Measurements from ENCODE around the gene TRIM41. TPM values are rescaled to one million over a fixed set of nuclear protein-coding genes. Genes with fewer than 3 reads are reported as not detected.

The TRIM41 gene
- total RNA-seq, 1 experiment from 2014 or later = 14.0 TPM

DNA sequence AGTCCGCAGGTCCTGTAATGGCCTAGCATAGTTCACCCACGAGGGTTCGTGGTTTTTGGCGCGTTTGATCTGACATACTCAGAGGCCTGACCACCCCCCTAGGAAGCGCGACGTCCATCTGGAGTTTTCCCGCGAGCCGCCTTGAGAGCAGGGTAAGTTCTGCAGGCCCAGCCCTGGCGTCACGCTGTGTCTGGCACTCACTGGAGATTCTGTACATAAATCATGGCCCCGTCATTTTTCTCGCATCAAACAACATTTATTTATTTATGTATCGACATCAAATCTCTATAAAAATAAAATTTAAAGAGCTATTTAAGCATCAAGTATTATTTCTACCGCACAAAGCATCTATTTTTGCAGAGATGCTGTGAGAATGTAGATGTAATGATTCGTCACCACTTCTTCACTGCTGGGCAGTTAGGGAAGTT lies 437 bp upstream of the TRIM41 start:
- H3K36me3 ChIP-seq = peaks cover 16% of the 10 kb centered on the region; the same call in 1 of the 2 replicates
- peaks cover 26% of the 10 kb centered on the region for H3K4me1 ChIP-seq (replicated peaks)
- no peaks in the 10 kb centered on the region for H3K27me3 ChIP-seq (replicated peaks)
- peak overlapping the region; percentile 87 for H3K27ac ChIP-seq
- peak overlapping the region; percentile 75 for H3K4me3 ChIP-seq
- no peaks in the 10 kb centered on the region for H3K9me3 ChIP-seq (replicated peaks)
- no peak for DNase-seq (ENCODE audit: low read depth in 1 of 2, low spot score in 2 of 2)

DNA sequence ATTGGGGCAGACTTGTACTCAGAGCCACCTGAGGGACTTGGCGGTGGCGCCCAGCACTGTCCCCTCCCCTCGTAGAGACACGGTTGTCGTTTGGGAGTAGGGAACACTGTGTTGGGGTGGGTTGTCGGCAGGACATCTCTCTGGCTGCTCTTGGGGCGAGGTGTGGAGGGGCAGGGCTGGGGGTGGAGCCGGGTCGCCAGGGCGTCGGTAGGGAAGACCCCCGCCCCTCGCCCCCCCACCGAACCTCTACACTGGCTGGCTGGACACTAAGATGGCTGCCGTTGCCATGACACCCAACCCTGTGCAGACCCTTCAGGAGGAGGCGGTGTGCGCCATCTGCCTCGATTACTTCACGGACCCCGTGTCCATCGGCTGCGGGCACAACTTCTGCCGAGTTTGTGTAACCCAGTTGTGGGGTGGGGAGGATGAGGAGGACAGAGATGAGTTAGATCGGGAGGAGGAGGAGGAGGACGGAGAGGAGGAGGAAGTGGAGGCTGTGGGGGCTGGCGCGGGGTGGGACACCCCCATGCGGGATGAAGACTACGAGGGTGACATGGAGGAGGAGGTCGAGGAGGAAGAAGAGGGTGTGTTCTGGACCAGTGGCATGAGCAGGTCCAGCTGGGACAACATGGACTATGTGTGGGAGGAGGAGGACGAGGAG lies 778 bp downstream of the TRIM41 start:
- Histone ChIP-seq H3K27ac (peak overlapping the region; percentile 87), H3K27me3 (replicated peaks) (no peaks in the 10 kb centered on the region), H3K9me3 (replicated peaks) (no peaks in the 10 kb centered on the region), H3K4me1 (replicated peaks) (peaks cover 23% of the 10 kb centered on the region), H3K36me3 (peaks cover 21% of the 10 kb centered on the region; the same call in 1 of the 2 replicates), H3K4me3 (peak overlapping the region; percentile 75)
- peak in 1 of 2 experiments; percentile 67 for DNase-seq (ENCODE audit: low read depth in 1 of 2, low spot score in 2 of 2)

DNA sequence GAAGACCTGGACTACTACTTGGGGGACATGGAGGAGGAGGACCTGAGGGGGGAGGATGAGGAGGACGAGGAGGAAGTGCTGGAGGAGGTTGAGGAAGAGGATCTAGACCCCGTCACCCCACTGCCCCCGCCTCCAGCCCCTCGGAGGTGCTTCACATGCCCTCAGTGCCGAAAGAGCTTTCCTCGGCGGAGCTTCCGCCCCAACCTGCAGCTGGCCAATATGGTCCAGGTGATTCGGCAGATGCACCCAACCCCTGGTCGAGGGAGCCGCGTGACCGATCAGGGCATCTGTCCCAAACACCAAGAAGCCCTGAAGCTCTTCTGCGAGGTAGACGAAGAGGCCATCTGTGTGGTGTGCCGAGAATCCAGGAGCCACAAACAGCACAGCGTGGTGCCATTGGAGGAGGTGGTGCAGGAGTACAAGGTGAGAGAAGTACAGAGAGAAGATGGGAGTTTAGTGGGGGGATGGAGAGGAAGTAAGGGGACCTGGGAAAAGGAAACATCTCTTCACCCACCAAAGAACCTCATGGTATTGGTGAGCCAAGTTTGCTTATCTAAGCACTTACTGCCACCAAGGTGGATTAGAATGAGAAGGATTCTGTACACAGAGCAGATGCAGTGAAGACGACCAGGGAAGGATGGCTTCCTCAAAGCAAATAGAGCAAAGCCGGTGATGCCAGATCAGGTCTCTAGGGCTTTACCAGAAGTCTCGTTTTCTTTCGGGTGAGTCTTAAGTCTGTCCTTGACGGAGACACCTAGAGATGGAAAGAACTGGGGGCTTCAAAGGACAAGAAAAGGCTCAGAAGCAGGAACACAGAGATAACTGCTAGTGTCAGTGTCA lies 1.5 kb downstream of the TRIM41 start:
- no peak overlapping the region for H3K27ac ChIP-seq
- H3K27me3 ChIP-seq (replicated peaks) = no peaks in the 10 kb centered on the region
- peaks cover 27% of the 10 kb centered on the region; the same call in 1 of the 2 replicates for H3K36me3 ChIP-seq
- peaks cover 23% of the 10 kb centered on the region for H3K4me1 ChIP-seq (replicated peaks)
- H3K4me3 ChIP-seq = peak overlapping the region; percentile 75
- no peak for DNase-seq (ENCODE audit: low read depth in 1 of 2, low spot score in 2 of 2)
- no peaks in the 10 kb centered on the region for H3K9me3 ChIP-seq (replicated peaks)

DNA sequence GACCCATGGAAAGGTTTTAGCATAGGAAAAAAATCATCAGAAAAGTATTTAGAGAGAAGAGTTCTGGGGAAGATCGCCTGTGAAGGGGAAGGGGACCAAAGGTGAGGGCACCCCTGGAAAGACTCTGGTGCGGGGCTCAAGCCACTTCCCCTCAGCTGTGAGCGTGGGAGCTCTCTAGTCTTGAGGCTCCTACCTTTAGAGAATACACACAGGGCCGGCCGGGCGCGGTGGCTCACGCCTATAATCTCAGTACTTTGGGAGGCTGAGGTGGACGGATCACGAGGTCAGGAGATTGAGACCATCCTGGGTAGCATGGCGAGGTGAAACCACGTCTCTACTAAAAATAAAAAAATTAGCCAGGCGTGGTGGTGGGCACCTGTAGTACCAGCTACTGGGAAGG lies 6.9 kb downstream of the TRIM41 start:
- peaks cover 5% of the 10 kb centered on the region; the same call in 1 of the 2 replicates for H3K4me1 ChIP-seq (replicated peaks)
- H3K27me3 ChIP-seq (replicated peaks) = no peaks in the 10 kb centered on the region; the same call in 1 of the 2 replicates
- peaks cover 61% of the 10 kb centered on the region for H3K36me3 ChIP-seq
- H3K4me3 ChIP-seq = no peak overlapping the region
- no peaks in the 10 kb centered on the region for H3K9me3 ChIP-seq (replicated peaks)
- H3K27ac ChIP-seq = no peak overlapping the region
- no peak for DNase-seq (ENCODE audit: low read depth in 1 of 2, low spot score in 2 of 2)

DNA sequence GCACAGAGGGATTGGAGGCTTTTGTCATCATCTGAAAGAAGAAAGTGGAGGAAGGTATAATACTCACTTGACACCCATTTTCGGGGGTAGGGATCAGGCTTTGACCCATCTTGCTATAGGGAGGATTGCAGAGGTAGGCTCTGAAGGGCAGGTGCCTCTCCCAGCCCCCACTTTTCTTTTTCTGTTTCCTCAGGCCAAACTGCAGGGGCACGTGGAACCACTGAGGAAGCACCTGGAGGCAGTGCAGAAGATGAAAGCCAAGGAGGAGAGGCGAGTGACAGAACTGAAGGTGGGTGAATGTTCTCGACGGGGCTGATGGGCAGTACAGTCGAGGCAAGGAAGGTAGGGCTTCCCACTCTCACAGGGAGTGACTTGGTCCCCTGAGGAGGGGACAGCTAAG lies 7.5 kb downstream of the TRIM41 start:
- DNase-seq (ENCODE audit: low read depth in 1 of 2, low spot score in 2 of 2) = no peak
- H3K27ac ChIP-seq = no peak overlapping the region
- H3K9me3 ChIP-seq (replicated peaks) = no peaks in the 10 kb centered on the region
- H3K36me3 ChIP-seq = peaks cover 63% of the 10 kb centered on the region
- H3K4me3 ChIP-seq = no peak overlapping the region
- H3K4me1 ChIP-seq (replicated peaks) = no peaks in the 10 kb centered on the region
- H3K27me3 ChIP-seq (replicated peaks) = no peaks in the 10 kb centered on the region; the same call in 1 of the 2 replicates

DNA sequence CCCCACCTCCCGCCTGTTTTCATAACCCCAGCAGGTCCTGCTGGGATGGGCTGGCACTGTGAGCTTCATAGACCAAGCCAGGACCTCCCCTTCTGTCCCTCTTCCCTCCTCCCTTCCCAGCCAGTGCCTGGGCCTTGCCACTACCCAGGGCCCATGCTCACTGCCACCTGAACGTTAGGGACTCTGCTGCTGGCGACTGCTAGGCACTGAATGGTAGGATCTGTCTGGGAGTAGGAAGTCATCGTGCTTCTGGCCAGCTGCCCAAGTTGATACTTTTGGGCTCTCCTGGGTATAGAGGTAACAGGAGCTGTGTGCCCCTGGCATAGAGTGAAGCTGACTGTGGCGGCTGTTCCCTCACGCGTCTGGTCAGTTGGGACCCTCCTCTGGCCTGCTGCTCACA lies 8.4 kb downstream of the TRIM41 start:
- DNase-seq (ENCODE audit: low read depth in 1 of 2, low spot score in 2 of 2) = no peak
- Histone ChIP-seq H3K27me3 (replicated peaks) (no peaks in the 10 kb centered on the region; the same call in 1 of the 2 replicates), H3K4me3 (no peak overlapping the region), H3K9me3 (replicated peaks) (no peaks in the 10 kb centered on the region), H3K27ac (no peak overlapping the region), H3K4me1 (replicated peaks) (no peaks in the 10 kb centered on the region), H3K36me3 (peaks cover 71% of the 10 kb centered on the region)

DNA sequence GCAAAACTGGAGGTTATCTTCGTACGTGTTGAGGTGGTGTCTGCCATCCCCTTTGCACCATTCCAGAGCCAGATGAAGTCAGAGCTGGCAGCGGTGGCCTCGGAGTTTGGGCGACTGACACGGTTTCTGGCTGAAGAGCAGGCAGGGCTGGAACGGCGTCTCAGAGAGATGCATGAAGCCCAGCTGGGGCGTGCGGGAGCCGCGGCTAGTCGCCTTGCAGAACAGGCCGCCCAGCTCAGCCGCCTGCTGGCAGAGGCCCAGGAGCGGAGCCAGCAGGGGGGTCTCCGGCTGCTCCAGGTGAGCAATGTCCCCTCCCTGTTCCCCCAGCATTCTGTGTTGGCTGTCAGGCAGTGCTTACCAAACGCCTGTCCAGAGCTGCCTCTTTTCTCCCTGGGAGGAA lies 9.5 kb downstream of the TRIM41 start:
- no peaks in the 10 kb centered on the region; the same call in 1 of the 2 replicates for H3K27me3 ChIP-seq (replicated peaks)
- no peak overlapping the region for H3K27ac ChIP-seq
- H3K4me1 ChIP-seq (replicated peaks) = no peaks in the 10 kb centered on the region
- DNase-seq (ENCODE audit: low read depth in 1 of 2, low spot score in 2 of 2) = no peak
- no peak overlapping the region for H3K4me3 ChIP-seq
- H3K36me3 ChIP-seq = peaks cover 79% of the 10 kb centered on the region
- no peaks in the 10 kb centered on the region for H3K9me3 ChIP-seq (replicated peaks)

DNA sequence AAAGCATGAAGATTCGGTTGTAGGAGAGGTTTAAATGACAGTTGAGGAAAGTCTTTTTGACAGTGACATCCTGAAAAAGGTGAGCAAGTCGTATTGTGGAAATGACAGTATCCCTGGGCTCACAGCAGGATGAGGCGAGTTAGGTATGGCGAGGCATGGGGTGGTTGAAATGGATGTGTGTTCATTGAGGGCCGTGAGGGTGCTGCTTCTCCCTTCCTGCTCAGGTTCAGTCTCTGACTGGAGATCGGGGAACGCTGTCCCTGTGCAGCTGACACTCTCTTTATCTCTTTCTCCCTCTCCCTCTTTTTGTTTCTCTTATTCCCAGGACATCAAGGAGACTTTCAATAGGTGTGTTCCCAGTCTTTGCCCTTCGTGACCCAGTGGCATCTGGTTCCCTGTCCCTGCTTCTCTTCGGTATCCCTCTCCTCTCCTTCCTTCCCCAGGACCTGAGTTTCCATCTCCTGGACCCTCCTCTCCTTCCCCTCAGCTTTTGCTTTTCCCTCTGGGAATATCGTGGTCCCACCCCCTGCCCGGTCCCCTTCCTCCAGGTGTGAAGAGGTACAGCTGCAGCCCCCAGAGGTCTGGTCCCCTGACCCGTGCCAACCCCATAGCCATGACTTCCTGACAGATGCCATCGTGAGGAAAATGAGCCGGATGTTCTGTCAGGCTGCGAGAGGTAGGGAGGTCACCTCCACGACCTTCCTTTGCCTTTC lies 10.2 kb downstream of the TRIM41 start:
- Histone ChIP-seq H3K4me3 (no peak overlapping the region), H3K36me3 (peaks cover 81% of the 10 kb centered on the region), H3K27me3 (replicated peaks) (no peaks in the 10 kb centered on the region; the same call in 1 of the 2 replicates), H3K27ac (no peak overlapping the region), H3K4me1 (replicated peaks) (no peaks in the 10 kb centered on the region), H3K9me3 (replicated peaks) (no peaks in the 10 kb centered on the region)
- DNase-seq (ENCODE audit: low read depth in 1 of 2, low spot score in 2 of 2) = no peak

DNA sequence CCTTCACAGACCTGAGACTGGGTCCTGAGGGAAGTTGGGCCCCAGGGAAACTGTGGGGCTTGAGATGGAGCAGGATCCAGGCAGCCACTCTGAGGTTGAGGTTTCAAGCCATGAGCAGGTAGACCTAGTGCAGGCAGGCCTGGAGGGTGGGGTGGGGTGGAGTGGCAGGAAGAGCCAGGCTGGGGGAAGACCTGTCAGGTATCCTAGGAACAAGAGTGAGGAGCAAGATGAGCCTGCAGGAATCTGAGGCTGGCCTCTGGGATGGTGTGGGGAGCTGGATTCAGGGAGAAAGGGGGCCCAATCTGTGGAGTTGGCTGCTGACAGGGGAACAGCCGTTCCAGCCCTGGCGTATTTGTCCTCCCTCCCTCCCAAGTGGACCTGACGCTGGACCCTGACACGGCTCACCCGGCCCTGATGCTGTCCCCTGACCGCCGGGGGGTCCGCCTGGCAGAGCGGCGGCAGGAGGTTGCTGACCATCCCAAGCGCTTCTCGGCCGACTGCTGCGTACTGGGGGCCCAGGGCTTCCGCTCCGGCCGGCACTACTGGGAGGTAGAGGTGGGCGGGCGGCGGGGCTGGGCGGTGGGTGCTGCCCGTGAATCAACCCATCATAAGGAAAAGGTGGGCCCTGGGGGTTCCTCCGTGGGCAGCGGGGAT lies 10.8 kb downstream of the TRIM41 start:
- no peaks in the 10 kb centered on the region for H3K4me1 ChIP-seq (replicated peaks)
- no peaks in the 10 kb centered on the region; the same call in 1 of the 2 replicates for H3K27me3 ChIP-seq (replicated peaks)
- H3K27ac ChIP-seq = no peak overlapping the region
- no peaks in the 10 kb centered on the region for H3K9me3 ChIP-seq (replicated peaks)
- no peak overlapping the region for H3K4me3 ChIP-seq
- H3K36me3 ChIP-seq = peaks cover 87% of the 10 kb centered on the region
- no peak for DNase-seq (ENCODE audit: low read depth in 1 of 2, low spot score in 2 of 2)

DNA sequence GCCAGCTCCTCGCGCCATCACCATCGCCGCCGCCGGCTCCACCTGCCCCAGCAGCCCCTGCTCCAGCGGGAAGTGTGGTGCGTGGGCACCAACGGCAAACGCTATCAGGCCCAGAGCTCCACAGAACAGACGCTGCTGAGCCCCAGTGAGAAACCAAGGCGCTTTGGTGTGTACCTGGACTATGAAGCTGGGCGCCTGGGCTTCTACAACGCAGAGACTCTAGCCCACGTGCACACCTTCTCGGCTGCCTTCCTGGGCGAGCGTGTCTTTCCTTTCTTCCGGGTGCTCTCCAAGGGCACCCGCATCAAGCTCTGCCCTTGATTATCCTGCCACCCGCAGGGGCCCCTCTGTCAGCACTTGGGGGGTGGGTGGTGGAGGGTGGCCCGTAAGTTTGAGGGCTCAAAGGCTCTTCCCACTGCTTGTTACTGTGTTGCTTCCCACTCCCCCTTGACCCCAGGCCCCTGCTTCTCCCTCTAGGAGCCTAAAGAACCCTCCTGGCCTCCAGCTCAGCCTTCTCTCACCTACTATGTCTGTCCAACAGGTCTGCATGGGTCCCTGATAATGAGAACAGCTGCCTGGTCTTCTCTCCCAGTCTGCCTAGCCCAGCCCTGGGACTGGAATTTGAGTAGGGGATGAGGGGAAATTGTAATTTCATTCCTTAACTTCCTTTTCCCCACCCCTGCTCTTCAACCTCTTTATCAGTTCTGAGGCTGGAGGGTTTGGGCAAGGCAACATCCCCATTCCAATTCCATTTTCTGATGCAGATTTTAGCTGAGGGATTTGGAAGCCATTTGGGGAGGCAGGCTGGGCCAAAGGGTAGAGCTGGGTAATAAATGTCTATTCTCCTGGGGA lies 11.6 kb downstream of the TRIM41 start:
- no peaks in the 10 kb centered on the region; the same call in 1 of the 2 replicates for H3K27me3 ChIP-seq (replicated peaks)
- H3K27ac ChIP-seq = no peak overlapping the region
- peak in 1 of 2 experiments; percentile 20 for DNase-seq (ENCODE audit: low read depth in 1 of 2, low spot score in 2 of 2)
- H3K9me3 ChIP-seq (replicated peaks) = no peaks in the 10 kb centered on the region
- H3K4me3 ChIP-seq = no peak overlapping the region
- no peaks in the 10 kb centered on the region for H3K4me1 ChIP-seq (replicated peaks)
- peaks cover 89% of the 10 kb centered on the region for H3K36me3 ChIP-seq

DNA sequence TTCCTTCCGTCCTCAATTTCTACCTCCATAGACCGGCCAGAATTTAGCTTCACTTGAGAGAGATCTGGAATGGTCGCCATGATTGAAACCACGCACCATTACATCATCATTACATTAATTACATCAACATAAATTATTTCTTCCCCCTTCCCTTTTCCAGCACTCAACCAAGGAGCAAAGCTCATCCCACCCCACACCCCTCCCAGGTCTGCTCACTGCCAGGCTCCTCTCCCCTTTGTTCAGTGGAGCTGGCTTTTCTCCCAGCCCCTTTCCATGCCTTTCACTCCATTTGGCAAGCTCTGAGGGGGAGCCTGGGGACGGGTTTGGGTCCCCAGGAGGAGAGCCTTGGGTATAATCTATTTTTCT lies 12.2 kb downstream of the TRIM41 start:
- no peaks in the 10 kb centered on the region; the same call in 1 of the 2 replicates for H3K27me3 ChIP-seq (replicated peaks)
- no peaks in the 10 kb centered on the region for H3K4me1 ChIP-seq (replicated peaks)
- no peak for DNase-seq (ENCODE audit: low read depth in 1 of 2, low spot score in 2 of 2)
- no peaks in the 10 kb centered on the region for H3K9me3 ChIP-seq (replicated peaks)
- H3K4me3 ChIP-seq = no peak overlapping the region
- H3K27ac ChIP-seq = no peak overlapping the region
- peaks cover 95% of the 10 kb centered on the region for H3K36me3 ChIP-seq

DNA sequence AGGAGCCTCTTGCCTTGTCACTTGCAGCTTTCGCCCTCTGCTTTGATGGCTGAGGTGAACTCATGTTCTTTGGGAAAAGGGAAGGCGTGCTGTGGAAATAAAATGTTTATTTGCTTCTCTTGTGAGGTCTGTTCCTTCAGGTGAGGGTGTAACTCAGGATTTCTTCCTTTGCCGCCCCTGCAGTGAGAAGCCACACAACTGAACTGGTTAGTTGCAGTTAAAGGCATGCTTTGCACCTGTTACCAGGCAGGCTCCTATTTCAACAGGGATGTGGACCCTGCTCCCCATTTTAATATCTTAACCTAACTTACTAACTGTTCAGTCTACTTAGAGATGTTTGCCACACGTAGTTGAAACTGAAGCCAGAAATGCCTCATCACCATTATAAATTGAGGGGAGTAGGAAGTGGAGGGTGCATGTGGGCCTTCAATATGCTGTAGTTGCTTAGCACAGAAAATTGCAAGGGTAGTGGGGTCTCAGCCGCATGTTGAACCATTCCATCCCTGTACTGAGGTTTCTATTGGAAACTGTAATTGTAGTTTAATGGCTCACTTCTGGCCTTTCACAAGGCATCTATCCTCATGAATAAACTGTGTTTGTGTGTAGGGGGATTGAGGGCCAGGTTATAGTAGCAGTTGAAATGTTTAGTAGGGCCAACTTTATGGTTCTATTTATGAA lies 12.7 kb downstream of the TRIM41 start:
- H3K4me1 ChIP-seq (replicated peaks) = 0 out of 2 replicates have a peak, but pooled peaks cover 2% of the 10 kb centered on the region
- H3K4me3 ChIP-seq = no peak overlapping the region
- H3K27me3 ChIP-seq (replicated peaks) = no peaks in the 10 kb centered on the region; the same call in 1 of the 2 replicates
- no peaks in the 10 kb centered on the region for H3K9me3 ChIP-seq (replicated peaks)
- no peak for DNase-seq (ENCODE audit: low read depth in 1 of 2, low spot score in 2 of 2)
- no peak overlapping the region for H3K27ac ChIP-seq
- peaks cover 97% of the 10 kb centered on the region for H3K36me3 ChIP-seq

All from SJSA1 (cell line).